ENCODE results near the gene FBXW8. TPM values are rescaled to one million over a fixed set of nuclear protein-coding genes. Genes with fewer than 3 reads are reported as not detected.

Gene FBXW8
- total RNA-seq, 2 experiments from 2014 or later, result 7.0 to 8.5 TPM

DNA sequence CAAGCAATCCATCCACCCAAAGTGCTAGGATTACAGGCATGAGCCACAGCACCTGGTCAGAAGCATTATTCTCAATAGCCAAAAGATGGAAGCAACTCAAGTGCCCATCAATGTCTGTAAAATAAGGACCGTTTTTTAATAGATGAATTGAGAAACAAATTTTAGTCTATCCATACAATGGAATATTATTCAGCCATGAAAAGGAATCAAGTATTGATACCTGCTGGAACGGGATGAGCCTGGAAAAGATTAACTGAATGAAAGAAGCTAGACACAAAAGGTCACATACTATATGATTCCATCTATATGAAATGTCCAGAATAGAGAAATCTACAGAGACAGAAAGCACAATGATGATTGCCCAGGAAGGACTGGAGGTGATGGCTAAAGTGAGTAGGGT, 9.1 kb upstream of the FBXW8 start:
- TF ChIP-seq, protein P1, sequence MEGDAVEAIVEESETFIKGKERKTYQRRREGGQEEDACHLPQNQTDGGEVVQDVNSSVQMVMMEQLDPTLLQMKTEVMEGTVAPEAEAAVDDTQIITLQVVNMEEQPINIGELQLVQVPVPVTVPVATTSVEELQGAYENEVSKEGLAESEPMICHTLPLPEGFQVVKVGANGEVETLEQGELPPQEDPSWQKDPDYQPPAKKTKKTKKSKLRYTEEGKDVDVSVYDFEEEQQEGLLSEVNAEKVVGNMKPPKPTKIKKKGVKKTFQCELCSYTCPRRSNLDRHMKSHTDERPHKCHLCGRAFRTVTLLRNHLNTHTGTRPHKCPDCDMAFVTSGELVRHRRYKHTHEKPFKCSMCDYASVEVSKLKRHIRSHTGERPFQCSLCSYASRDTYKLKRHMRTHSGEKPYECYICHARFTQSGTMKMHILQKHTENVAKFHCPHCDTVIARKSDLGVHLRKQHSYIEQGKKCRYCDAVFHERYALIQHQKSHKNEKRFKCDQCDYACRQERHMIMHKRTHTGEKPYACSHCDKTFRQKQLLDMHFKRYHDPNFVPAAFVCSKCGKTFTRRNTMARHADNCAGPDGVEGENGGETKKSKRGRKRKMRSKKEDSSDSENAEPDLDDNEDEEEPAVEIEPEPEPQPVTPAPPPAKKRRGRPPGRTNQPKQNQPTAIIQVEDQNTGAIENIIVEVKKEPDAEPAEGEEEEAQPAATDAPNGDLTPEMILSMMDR (IDR thresholded peaks at IDR 0.05), result no peak
- Mint-ChIP-seq H3K36me3 (ENCODE audit: low read depth) (no peaks in the 10 kb centered on the region), H3K4me1 (ENCODE audit: low read depth) (no peaks in the 10 kb centered on the region), H3K27me3 (peaks cover 3% of the 10 kb centered on the region), H3K27ac (no peak overlapping the region), H3K9me3 (no peaks in the 10 kb centered on the region), H3K4me3 (no peak overlapping the region)
- intact Hi-C loops (cut with micrococcal nuclease), result no loop called here
- ATAC-seq (no peak), DNase-seq (no peak)
- POLR2A ChIA-PET, result no interaction called here
- CTCF ChIA-PET, result no interaction called here

DNA sequence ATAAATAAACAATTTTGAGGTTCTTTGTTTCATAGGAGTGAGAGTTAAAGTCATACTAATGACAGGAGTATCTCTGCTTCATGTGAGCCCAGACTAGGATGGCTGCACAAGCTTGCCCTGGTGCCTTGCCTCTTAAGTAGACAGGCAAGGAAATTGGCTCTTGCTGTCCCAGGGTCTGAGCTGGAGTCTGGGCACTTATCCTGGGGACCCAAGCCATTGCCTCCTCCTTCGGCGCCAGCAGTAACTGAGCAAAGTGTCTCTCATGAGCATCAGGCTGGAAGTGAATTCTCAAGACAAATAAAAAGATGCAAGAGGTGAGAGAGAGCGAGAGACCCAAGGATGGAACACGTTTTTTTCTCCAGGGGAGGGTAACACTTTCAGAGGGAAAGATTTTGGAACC, 6.9 kb upstream of the FBXW8 start:
- no peak for DNase-seq
- ChIA-PET POLR2A (no interaction called here), CTCF (no interaction called here)
- TF ChIP-seq, protein P1 (IDR thresholded peaks at IDR 0.05), result no peak
- Mint-ChIP-seq H3K9me3 (no peaks in the 10 kb centered on the region), H3K4me1 (ENCODE audit: low read depth) (no peaks in the 10 kb centered on the region), H3K27ac (no peak overlapping the region), H3K27me3 (peaks cover 3% of the 10 kb centered on the region), H3K4me3 (no peak overlapping the region), H3K36me3 (ENCODE audit: low read depth) (no peaks in the 10 kb centered on the region)
- no peak for ATAC-seq
- intact Hi-C loops (cut with micrococcal nuclease), result no loop called here

DNA sequence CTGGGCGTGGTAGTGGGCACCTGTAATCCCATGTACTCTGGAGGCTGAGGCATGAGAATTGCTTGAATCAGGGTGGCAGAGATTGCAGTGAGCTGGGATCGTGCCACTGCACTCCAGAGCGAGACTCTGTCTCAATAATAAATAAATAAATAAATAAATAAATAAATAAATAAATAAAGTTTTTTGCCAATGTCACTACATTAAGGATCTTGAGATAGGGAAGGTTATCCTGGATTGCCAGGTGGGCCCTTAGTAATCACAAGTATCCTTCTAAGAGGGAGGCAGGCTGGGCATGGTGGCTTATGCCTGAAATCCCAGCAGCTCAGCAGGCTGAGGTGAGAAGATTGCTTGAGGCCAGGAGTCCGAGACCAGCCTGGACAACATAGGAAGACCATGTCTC, 4.5 kb upstream of the FBXW8 start:
- CTCF ChIA-PET, result no interaction called here
- peaks cover 1% of the 10 kb centered on the region for H3K9me3 Mint-ChIP-seq
- H3K36me3 Mint-ChIP-seq (ENCODE audit: low read depth), result no peaks in the 10 kb centered on the region
- no peak overlapping the region for H3K27ac Mint-ChIP-seq
- intact Hi-C loops (cut with micrococcal nuclease), result no loop called here
- ATAC-seq (no peak), DNase-seq (no peak)
- H3K4me3 Mint-ChIP-seq, result no peak overlapping the region
- peaks cover 4% of the 10 kb centered on the region for H3K4me1 Mint-ChIP-seq (ENCODE audit: low read depth)
- POLR2A ChIA-PET, result no interaction called here
- H3K27me3 Mint-ChIP-seq, result peaks cover 1% of the 10 kb centered on the region
- TF ChIP-seq, protein P1 (IDR thresholded peaks at IDR 0.05), result no peak

DNA sequence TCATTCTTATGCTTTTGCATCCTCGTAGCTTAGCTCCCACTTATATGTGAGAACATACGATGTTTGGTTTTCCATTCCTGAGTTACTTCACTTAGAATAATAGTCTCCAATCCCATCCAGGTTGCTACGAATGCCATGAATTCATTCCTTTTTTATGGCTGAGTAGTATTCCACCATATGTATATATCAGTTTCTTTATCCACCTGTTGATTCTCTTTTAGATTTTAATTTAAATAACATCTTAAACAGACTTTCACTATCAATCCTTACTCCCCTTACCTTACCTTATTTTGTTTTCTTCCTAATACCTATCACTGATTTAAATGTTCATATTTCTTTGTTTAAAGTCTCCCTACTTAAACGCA, 488 bp upstream of the FBXW8 start:
- ChIA-PET POLR2A (no interaction called here), CTCF (no interaction called here)
- no peak for ATAC-seq
- Mint-ChIP-seq H3K27me3 (no peaks in the 10 kb centered on the region), H3K27ac (peak overlapping the region; percentile 86), H3K4me1 (ENCODE audit: low read depth) (peaks cover 27% of the 10 kb centered on the region), H3K4me3 (peak overlapping the region; percentile 83), H3K36me3 (ENCODE audit: low read depth) (peaks cover 11% of the 10 kb centered on the region), H3K9me3 (peaks cover 1% of the 10 kb centered on the region)
- intact Hi-C loops (cut with micrococcal nuclease), result no loop called here
- TF ChIP-seq, protein P1 (IDR thresholded peaks at IDR 0.05), result no peak
- DNase-seq, result no peak

DNA sequence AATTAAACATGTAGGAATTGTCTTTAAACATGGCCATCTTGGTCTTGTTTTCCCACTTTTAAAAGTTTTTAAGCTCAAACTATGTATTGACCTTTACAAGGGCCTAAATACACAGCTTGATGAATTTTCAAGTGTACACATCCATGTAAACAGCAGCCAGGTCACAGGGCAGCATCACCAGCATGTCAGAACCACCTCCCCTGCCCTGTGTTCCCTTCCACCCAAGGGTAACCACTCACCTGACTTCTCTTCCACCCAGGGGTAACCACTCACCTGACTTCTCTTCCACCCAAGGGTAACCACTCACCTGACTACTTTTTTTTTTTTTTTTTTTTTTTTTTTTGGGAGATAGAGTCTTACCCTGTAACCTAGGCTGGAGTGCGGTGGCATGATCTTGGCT, 4.6 kb downstream of the FBXW8 start:
- DNase-seq, result no peak
- peaks cover 26% of the 10 kb centered on the region for H3K36me3 Mint-ChIP-seq (ENCODE audit: low read depth)
- H3K27ac Mint-ChIP-seq, result no peak overlapping the region
- peaks cover 59% of the 10 kb centered on the region for H3K4me1 Mint-ChIP-seq (ENCODE audit: low read depth)
- TF ChIP-seq, protein P1 (IDR thresholded peaks at IDR 0.05), result no peak
- ChIA-PET CTCF (interaction anchor here (0.9 kb wide), 1 partner anchor 188 kb away, joined by 4 read pairs; no protein-coding TSS in a partner anchor), POLR2A (interaction anchor here (0.7 kb wide), 1 partner anchor 75 kb away, joined by 3 read pairs; no protein-coding TSS in a partner anchor)
- no peak overlapping the region for H3K4me3 Mint-ChIP-seq
- ATAC-seq, result no peak
- peaks cover 1% of the 10 kb centered on the region for H3K9me3 Mint-ChIP-seq
- no peaks in the 10 kb centered on the region for H3K27me3 Mint-ChIP-seq
- intact Hi-C loops (cut with micrococcal nuclease), result no loop called here
